GM04503 (cell line): Measurements from ENCODE around the gene SMIM30.

Source experiments
- DNase-seq: peaks from one replicate; pipeline ENCODE4 v3.0.0-alpha.2; 2012; ENCODE audit warnings: low read depth

The SMIM30 gene

DNA sequence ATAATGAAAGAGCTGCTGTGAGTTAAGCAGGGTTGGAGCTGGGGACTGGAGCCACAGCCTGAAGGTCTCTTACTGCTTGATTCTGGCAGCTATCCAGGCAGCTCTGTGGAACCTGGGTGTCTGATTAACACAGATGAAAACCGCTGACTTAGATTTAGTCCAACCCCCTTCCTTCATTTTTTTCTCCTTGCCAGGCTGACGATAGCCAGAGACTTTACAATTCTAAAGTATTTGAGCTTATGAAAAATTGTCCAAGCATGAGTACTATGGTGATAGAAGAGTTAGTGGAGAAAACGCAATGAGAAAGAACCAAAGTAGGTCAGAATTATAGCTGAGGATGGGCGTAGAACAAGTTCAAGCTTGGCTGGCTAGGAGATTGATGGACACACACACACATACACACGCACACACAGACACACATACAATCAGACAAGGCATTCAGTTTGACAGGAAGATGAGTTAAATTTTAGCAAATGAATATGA, 18.2 kb downstream of the SMIM30 start:
- no peak for DNase-seq

- DNase-seq = no peak
These were observed 19.0 kb downstream of the SMIM30 start for GRCh38 chr7:113099284-113099919.

GRCh38 chr7:113094517-113095249, 23.7 kb downstream of the SMIM30 start:
- no peak for DNase-seq

- no peak for DNase-seq
These were observed 24.8 kb downstream of the SMIM30 start for GRCh38 chr7:113093561-113093960.

DNA sequence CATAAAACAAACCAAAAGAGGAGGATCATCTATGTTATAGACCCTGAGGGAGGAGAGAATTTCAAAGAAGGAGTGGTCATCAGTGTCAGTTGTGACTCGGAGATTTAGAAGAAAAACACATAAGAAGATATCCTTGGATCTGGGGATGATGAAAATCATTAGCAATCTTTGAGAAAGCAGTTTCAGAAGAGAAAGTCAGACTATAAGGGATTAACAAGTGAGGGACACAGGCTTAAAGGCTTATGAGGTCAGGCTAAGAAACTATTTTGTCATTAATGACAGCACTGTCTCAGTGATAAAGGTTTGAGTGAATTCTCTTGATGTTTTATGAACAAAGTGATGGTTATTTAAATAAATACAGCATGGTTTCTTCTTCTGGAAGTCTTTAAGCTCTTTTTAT, 25.6 kb downstream of the SMIM30 start:
- no peak for DNase-seq

- peak; percentile 73 for DNase-seq
These were observed 31.0 kb downstream of the SMIM30 start for GRCh38 chr7:113087071-113087998.

DNA sequence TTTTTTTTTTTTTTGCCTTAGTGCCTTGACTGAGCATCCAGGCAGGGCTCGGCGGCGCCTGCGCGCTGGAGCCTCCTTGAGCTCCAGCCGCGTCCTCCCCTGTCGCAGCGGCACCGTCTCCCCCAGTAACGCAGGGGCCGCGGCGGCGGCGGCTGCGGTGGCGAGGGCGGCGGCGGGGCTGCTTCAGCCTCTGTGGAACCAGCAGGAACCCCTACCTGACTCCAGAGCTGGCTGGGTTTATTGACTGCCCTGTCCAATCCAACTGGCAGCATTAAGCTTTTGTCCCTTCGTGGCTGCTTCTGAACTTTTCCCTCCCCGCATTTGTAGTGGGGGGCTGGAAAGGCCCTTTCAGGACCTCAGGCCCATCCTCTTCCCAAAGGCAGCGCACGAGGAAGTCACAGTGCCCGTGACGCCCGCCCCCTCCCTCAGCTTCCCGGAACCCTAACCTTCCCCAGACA, 31.9 kb downstream of the SMIM30 start, which contains the start of gene GPR85:
TSS of gene GPR85 (minus strand) at position 397 of the 458 bp plus-strand sequence. CDS start 2,106 bp downstream, outside the sequence.
- no peak for DNase-seq

DNA sequence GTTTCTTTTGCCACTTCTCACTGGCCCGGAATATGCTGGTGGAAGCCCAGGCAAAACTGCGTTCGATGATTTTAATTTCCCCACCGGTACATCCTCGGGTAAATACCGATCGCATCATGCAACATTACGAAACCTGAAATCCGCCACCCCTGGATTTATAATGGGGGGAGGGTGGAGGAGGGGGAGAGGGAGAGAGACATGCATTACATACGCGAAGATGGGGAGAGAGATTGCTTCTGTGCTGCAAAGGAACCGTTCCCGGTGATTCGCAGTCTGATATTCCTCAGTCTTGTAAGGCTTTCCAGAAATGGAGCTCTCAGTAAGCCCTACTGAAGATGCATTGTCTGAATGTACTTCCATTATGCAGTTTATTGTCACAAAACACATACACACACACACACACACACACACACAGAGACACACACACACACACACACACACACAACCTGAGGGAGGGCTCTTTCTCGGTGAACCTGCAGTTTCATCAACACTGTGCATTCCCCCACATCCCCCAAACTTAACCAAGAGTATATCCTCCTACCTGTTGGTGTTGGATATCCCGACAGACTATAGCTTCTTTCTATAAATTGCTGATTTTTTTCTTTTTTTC, 32.5 kb downstream of the SMIM30 start:
- DNase-seq = no peak

DNA sequence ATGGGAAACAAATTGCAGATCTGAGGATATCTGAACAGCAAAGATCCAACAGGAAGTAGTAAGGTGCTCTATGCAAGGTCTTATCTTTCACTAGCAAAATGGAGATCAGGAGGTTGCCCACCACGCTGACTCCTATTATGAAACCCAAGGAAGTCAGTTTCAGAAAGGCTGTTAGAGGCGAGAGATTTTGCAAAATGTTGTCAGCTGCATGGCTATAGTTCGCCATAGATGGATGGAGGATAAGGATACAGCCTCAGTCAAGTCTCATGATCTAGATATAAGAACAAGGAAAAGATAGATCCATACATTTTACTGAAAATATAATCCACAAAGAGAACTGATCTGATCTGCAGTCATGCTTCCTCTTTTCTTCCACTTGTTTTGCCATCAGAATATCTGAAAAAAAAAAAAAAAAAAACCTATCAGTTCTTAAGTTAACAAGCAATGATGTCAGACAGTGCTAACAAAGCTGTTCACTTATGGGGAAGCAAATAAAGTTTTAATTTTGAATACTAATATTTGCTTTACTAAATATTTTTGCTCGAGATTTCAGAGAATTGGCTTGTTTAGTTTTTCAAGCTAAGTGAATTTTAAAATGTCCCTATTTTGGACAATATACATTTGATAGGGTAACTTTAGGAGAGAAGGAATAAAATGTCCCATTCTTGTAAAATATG, 33.7 kb downstream of the SMIM30 start:
- DNase-seq = no peak

GRCh38 chr7:113083816-113084495, 34.4 kb downstream of the SMIM30 start:
- no peak for DNase-seq

- no peak for DNase-seq
These were observed 35.1 kb downstream of the SMIM30 start for GRCh38 chr7:113083132-113083815.

DNA sequence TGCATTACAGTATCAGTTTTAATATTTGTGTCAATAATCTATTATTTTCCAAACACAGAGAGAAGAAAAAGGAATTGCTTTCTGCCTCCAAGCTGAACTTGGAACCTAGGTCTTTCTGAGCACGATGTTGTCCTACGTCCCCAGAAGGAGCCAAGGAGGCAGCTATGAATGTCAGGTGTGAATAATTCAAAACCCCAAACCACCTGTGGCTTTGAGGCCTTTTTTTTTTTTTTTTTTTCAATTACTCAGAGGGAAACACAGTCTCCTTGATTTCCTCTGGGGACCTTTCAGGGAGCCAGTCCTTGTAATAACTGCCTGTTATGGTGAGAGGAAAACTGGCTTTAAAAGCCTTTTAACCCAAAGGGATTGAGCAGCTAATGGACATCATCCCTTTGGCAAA, 40.0 kb downstream of the SMIM30 start:
- DNase-seq = no peak

DNA sequence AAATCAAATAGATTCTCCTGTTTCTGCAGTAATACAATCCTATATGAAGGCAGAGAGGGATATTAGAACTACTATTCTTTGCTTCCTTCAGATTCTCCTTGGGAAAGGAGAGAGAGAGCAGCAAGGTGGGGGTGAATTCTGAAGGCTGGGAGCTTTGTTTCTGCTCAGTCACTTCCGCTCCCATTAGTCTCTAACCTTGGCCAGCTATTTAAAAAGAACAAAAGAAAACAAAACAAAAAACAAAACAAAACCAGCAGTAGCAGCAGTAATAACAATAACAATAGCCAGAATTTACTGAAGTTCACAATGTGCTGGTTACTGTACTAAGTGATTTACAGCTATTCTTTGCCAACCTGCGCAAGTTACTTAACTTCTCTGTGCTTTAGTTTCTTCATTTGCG, 41.7 kb downstream of the SMIM30 start:
- DNase-seq = no peak

DNA sequence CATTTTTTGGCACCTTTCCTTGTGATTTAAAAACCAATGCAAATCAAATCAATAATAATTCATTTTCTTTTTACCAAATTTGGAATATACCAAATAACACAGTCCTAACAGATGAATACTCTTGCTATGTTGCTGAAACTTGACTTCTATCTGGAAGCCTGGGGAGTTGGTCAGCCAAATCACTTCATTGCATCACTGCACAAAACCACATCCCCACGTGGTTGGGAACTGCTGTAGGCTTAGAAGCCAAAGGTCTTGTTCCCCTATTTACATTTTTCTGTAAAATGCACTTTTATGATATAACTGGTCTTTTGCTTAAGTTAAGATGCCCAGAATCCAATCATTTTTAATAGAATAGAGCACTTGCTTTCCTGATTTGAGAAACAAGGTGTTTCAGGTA, 46.9 kb downstream of the SMIM30 start:
- DNase-seq = no peak
